OCI-LY1 (cell line): ENCODE data around the gene INO80E.

Source experiments
- EZH2 ChIP-seq: fragments of 200-600 bp; sonication (generic), shearing (Covaris generic); IDR thresholded peaks from 2 replicates; pipeline ENCODE4 v1.8.0; 2017; ENCODE audit warnings: borderline replicate concordance, mixed run types, mild to moderate bottlenecking, antibody characterized with exemption, low read length, moderate library complexity, mixed read lengths
- TF ChIP-seq, protein P1 (sequence below): fragments of 200-600 bp; sonication (generic), shearing (Covaris generic); IDR thresholded peaks from 2 replicates; pipeline ENCODE4 v1.5.1; 2017; ENCODE audit warnings: mild to moderate bottlenecking, antibody characterized with exemption, low read length, moderate library complexity, mixed read lengths

DNA sequence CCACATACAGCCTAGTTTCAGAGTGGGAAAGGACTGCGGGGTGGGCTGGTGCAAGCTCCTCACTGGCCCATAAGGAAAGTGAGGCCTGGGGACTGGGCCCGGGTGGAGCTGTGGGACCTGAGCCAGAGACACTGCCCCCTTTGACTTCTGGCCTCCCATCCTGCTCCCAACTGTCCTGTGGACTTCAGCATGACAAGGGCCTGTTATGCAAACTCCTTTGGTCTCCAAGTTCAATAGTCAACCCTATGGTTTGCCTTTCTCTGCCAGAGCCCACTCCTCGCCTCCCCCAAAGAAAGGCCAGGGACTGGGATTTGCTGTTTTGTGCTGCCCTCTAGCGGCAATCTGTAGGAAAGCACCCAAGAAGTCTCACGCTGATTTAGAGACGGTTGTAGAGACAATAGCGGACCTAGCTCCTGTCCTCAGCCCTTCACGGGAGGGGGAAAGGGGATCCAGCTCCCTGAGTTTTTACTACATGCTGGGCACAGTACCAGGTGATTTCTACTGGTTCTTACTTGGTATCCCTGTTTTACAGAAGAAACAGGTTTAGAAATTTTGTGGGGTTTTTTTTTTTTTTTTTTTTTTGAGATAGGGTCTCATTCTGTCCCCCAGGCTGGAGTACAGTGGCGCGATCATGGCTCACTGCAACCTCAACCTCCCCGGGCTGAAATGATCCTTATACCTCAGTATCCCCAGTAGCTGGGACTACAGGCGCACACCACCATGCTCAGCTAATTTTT, 36.2 kb downstream of the INO80E start:
- TF ChIP-seq, protein P1, sequence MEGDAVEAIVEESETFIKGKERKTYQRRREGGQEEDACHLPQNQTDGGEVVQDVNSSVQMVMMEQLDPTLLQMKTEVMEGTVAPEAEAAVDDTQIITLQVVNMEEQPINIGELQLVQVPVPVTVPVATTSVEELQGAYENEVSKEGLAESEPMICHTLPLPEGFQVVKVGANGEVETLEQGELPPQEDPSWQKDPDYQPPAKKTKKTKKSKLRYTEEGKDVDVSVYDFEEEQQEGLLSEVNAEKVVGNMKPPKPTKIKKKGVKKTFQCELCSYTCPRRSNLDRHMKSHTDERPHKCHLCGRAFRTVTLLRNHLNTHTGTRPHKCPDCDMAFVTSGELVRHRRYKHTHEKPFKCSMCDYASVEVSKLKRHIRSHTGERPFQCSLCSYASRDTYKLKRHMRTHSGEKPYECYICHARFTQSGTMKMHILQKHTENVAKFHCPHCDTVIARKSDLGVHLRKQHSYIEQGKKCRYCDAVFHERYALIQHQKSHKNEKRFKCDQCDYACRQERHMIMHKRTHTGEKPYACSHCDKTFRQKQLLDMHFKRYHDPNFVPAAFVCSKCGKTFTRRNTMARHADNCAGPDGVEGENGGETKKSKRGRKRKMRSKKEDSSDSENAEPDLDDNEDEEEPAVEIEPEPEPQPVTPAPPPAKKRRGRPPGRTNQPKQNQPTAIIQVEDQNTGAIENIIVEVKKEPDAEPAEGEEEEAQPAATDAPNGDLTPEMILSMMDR: peak; percentile 95
- no peak for TF ChIP-seq EZH2
